B cell (primary cell): ENCODE measurements around the gene KIF3A. TPM values are rescaled to one million over a fixed set of nuclear protein-coding genes. Genes with fewer than 3 reads are reported as not detected.

Experiments used
- ATAC-seq: fragments of 200-7000 bp; cut with Tn5 transposase; one replicate; pipeline ENCODE4 v1.10.0; 2021; ENCODE audit warnings: low read depth, mild to moderate bottlenecking, moderate number of reproducible peaks, moderate library complexity
- CTCF ChIA-PET: fragments of 350-600 bp; sonication (Branson Sonifier 250); formaldehyde crosslinking; loops from one replicate; lab custom pipeline; 2021; ENCODE audit warnings: antibody characterized with exemption, inconsistent platforms; lab: Charles Lee
- POLR2A ChIA-PET: fragments of 350-600 bp; sonication (Branson Sonifier 250); formaldehyde crosslinking; loops from one replicate; lab custom pipeline; 2021; ENCODE audit warnings: antibody characterized with exemption; lab: Charles Lee
- DNase-seq: peaks from one replicate; pipeline ENCODE4 v3.0.0; 2013
- H2AFZ ChIP-seq: 2 replicates; pipeline ENCODE4 v1.6.1; 2012; ENCODE audit warnings: mild to moderate bottlenecking, low read depth, low read length; ENCODE audit not compliant: insufficient read depth, poor library complexity, severe bottlenecking
- H3K27ac ChIP-seq, 2 donors: 1 replicate in 1 of 2; 2 replicates in 1 of 2; pipeline ENCODE4 v1.5.1; 2012 to 2013; ENCODE audit warnings: low read length in 2 of 2, mild to moderate bottlenecking in 2 of 2, moderate library complexity in 1 of 2
- H3K27me3 ChIP-seq, 4 experiments: fragments of 200-600 bp in 1 of 4; sonication (generic) in 1 of 4; replicated peaks in 1 of 4; 1 replicate in 2 of 4; 2 replicates in 2 of 4; pipeline versions ENCODE4 v1.6.1 to v1.7.0; 2013 to 2016; ENCODE audit warnings: low read length in 3 of 4, mild to moderate bottlenecking in 2 of 4, mixed read lengths in 1 of 4, moderate library complexity in 1 of 4; ENCODE audit not compliant: insufficient read depth in 4 of 4, control insufficient read depth in 3 of 4; ENCODE audit errors: control extremely low read depth in 1 of 4
- H3K36me3 ChIP-seq, 2 experiments: replicated peaks in 1 of 2; 1 replicate in 1 of 2; 2 replicates in 1 of 2; pipeline versions ENCODE4 v1.6.1 to v1.7.1; 2013; ENCODE audit warnings: low read length in 1 of 2; ENCODE audit not compliant: insufficient read depth in 2 of 2, control insufficient read depth in 1 of 2; ENCODE audit errors: control extremely low read depth in 1 of 2, extremely low read depth in 1 of 2
- H3K4me1 ChIP-seq, 2 donors: fragments of 200-600 bp in 1 of 2; sonication (generic) in 1 of 2; 1 replicate in 1 of 2; 2 replicates in 1 of 2; pipeline versions ENCODE4 v1.5.1 to v1.6.1; 2013 to 2017; ENCODE audit warnings: low read length in 2 of 2; ENCODE audit not compliant: control insufficient read depth in 2 of 2, insufficient read depth in 2 of 2
- H3K4me2 ChIP-seq: replicated peaks from 2 replicates; pipeline ENCODE3; 2012; ENCODE audit warnings: mild to moderate bottlenecking, low read depth, low read length; ENCODE audit not compliant: poor library complexity, severe bottlenecking
- H3K4me3 ChIP-seq, 5 experiments: fragments of 200-600 bp in 1 of 5; sonication (generic) in 1 of 5; 1 replicate in 3 of 5; 2 replicates in 2 of 5; pipeline versions ENCODE4 v1.5.1 to v1.7.0; 2011 to 2016; ENCODE audit warnings: low read length in 4 of 5, mild to moderate bottlenecking in 4 of 5, low read depth in 2 of 5, control low read depth in 1 of 5, moderate library complexity in 1 of 5; ENCODE audit not compliant: insufficient read depth in 1 of 5; ENCODE audit errors: control extremely low read depth in 1 of 5, extremely low read depth in 1 of 5
- H3K79me2 ChIP-seq: fragments of 200-600 bp; sonication (generic); one replicate; pipeline ENCODE4 v1.6.0; 2016; ENCODE audit warnings: low read length; ENCODE audit not compliant: control insufficient read depth, insufficient read depth
- H3K9ac ChIP-seq: fragments of 200-600 bp; sonication (generic); 2 replicates; pipeline ENCODE4 v1.6.1; 2017; ENCODE audit warnings: mild to moderate bottlenecking, low read length, moderate library complexity
- H3K9me3 ChIP-seq, 3 donors: one replicate each; pipeline versions ENCODE4 v1.6.1 to v1.7.1; 2013; ENCODE audit warnings: low read length in 2 of 3; ENCODE audit not compliant: control insufficient read depth in 2 of 3, insufficient read depth in 1 of 3; ENCODE audit errors: control extremely low read depth in 1 of 3
- H4K20me1 ChIP-seq: 2 replicates; pipeline ENCODE4 v1.6.0; 2012; ENCODE audit warnings: mild to moderate bottlenecking, low read length; ENCODE audit not compliant: insufficient read depth, control insufficient read depth, poor library complexity, severe bottlenecking
- H3K27ac Mint-ChIP-seq: one replicate; pipeline ENCODE4 v1.8.0; 2021; ENCODE audit warnings: mixed read lengths
- H3K27me3 Mint-ChIP-seq: one replicate; pipeline ENCODE4 v1.8.0; 2021; ENCODE audit warnings: mixed read lengths
- H3K4me1 Mint-ChIP-seq: one replicate; pipeline ENCODE4 v1.8.0; 2021; ENCODE audit warnings: mixed read lengths
- H3K4me3 Mint-ChIP-seq: one replicate; pipeline ENCODE4 v1.8.0; 2021; ENCODE audit warnings: mixed read lengths
- H3K9me3 Mint-ChIP-seq: one replicate; pipeline ENCODE4 v1.8.0; 2022; ENCODE audit warnings: mixed read lengths; ENCODE audit not compliant: insufficient read depth
- CTCF ChIP-seq: fragments of 200-600 bp; IDR thresholded peaks from one replicate; pipeline ENCODE4 v1.8.0; 2022; ENCODE audit warnings: antibody characterized with exemption, mild to moderate bottlenecking
- EZH2 ChIP-seq: IDR thresholded peaks from 2 replicates; pipeline ENCODE4 v1.6.1; 2012; ENCODE audit warnings: borderline replicate concordance, low read depth, mild to moderate bottlenecking, moderate library complexity, low read length; ENCODE audit not compliant: insufficient read depth, poor library complexity, severe bottlenecking
- WGBS: methylation state at CpG from one replicate; pipeline ENCODE4 v1.1.5; 2013; ENCODE audit warnings: missing lambda C conversion rate; ENCODE audit not compliant: insufficient coverage; 5-methylcytosine and 5-hydroxymethylcytosine counted together
- intact Hi-C: fragments of 100-400 bp; cut with micrococcal nuclease; formaldehyde crosslinking; loops from one replicate; pipeline ENCODE4 v1.10.0; 2022
- polyA plus RNA-seq: library from polyadenylated mRNA; depleted of rRNA; stranded (reverse); fragments of >200 nt; gene quantifications from 2 replicates; pipeline ENCODE4 v1.2.3, GENCODE V29; 2012
- total RNA-seq, 2 donors: library from RNA; stranded (reverse); fragments of 120-200 nt in 1 of 2; gene quantifications; 1 replicate in 1 of 2; 2 replicates in 1 of 2; pipeline versions ENCODE4 v1.2.3 to v1.2.4, GENCODE V29; 2013 to 2022

Gene KIF3A
- total and polyA plus RNA-seq, 2 donors (not counting 1 experiment from before 2014, with no cell fraction given) = 1.3 to 16.0 TPM

DNA sequence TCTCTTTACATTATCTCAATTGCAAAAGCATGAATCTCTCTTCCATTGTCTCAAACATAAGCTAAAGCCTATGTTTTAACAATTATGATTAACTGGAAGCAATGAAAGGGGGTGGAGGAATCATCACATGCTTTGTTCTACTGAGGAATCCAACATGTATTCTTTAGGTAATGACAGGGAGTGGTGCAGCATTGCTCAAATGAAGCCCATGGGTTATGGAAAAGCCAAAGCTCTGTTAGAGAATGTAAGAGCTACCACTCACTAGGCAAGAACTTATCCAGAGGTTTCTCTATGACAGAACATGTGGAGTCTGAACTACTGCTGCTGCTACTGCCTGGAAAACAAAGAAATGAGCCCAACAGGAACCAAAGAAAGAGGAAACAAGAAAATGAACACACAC is 28.7 kb downstream of the KIF3A start:
- intact Hi-C loops = no loop called here
- H3K27me3 ChIP-seq = no peaks in the 10 kb centered on the region
- Mint-ChIP-seq H3K9me3 (no peaks in the 10 kb centered on the region), H3K4me3 (no peak overlapping the region), H3K27ac (no peak overlapping the region), H3K27me3 (no peaks in the 10 kb centered on the region), H3K4me1 (no peaks in the 10 kb centered on the region)
- no peak overlapping the region for H2AFZ ChIP-seq
- H3K4me2 ChIP-seq = no peak overlapping the region
- no peak overlapping the region for H3K9ac ChIP-seq
- H3K9me3 ChIP-seq = no peaks in the 10 kb centered on the region
- POLR2A ChIA-PET = interaction anchor here (0.7 kb wide), 1 partner anchor 8 kb away, joined by 5 read pairs; no protein-coding TSS in a partner anchor
- ATAC-seq = no peak
- no peaks in the 10 kb centered on the region for H3K4me1 ChIP-seq
- peaks cover 0 to 3% of the 10 kb centered on the region in 2 experiments for H3K36me3 ChIP-seq
- no peak for DNase-seq
- no peak overlapping the region for H3K4me3 ChIP-seq
- H3K79me2 ChIP-seq = no peaks in the 10 kb centered on the region
- H4K20me1 ChIP-seq = no peaks in the 10 kb centered on the region
- no peak overlapping the region for H3K27ac ChIP-seq
- TF ChIP-seq EZH2 (no peak), CTCF (no peak)
- CTCF ChIA-PET = interaction anchor here (1.3 kb wide), 1 partner anchor 323 kb away, joined by 3 read pairs; no protein-coding TSS in a partner anchor

GRCh38 chr5:132704875-132705274 is 32.5 kb downstream of the KIF3A start:
- Histone ChIP-seq H3K9ac (no peak overlapping the region), H3K27ac (no peak overlapping the region), H3K36me3 (peaks cover 3 to 10% of the 10 kb centered on the region in 2 experiments), H3K4me2 (no peak overlapping the region), H4K20me1 (no peaks in the 10 kb centered on the region), H3K9me3 (no peaks in the 10 kb centered on the region), H3K4me3 (no peak overlapping the region), H3K27me3 (no peaks in the 10 kb centered on the region), H2AFZ (no peak overlapping the region), H3K4me1 (no peaks in the 10 kb centered on the region), H3K79me2 (no peaks in the 10 kb centered on the region)
- ChIA-PET POLR2A (no interaction called here), CTCF (no interaction called here)
- Mint-ChIP-seq H3K4me3 (no peak overlapping the region), H3K27ac (no peak overlapping the region), H3K27me3 (no peaks in the 10 kb centered on the region), H3K9me3 (no peaks in the 10 kb centered on the region), H3K4me1 (no peaks in the 10 kb centered on the region)
- DNase-seq = no peak
- TF ChIP-seq CTCF = no peak
- no peak for TF ChIP-seq EZH2
- no peak for ATAC-seq
- intact Hi-C loops = no loop called here
- no CpG with 5 or more reads among the region's 1 CpG for WGBS
